ENCODE data around the gene RPEL1.
"Not testable (repeated sequence)": the region's sequence is repeated elsewhere in the genome, so short reads cannot be mapped to it uniquely, and the experiment has no call there.

RPEL1 gene

GRCh38 chr10:103203466-103203865 is 42.2 kb upstream of the RPEL1 start:
- in situ Hi-C loops (cut with MboI; ENCODE audit: low sequenced_read_pairs, unreplicated experiment), result no loop called here

GRCh38 chr10:103204353-103205255 is 41.1 kb upstream of the RPEL1 start:
- no peak for DNase-seq (ENCODE audit: low spot score)
- no peak for TF ChIP-seq CTCF (IDR thresholded peaks at IDR 0.05; ENCODE audit: borderline replicate concordance, control extremely low read depth, extremely low read depth, insufficient read depth, missing control alignments)
- in situ Hi-C loops (cut with MboI; ENCODE audit: low sequenced_read_pairs, unreplicated experiment), result no loop called here

More at GRCh38 chr10:103203466-103203865, 42.2 kb upstream of the RPEL1 start:
- TF ChIP-seq CTCF (IDR thresholded peaks at IDR 0.05; ENCODE audit: borderline replicate concordance, control extremely low read depth, extremely low read depth, insufficient read depth, missing control alignments), result no peak
- DNase-seq (ENCODE audit: low spot score), result no peak

DNA sequence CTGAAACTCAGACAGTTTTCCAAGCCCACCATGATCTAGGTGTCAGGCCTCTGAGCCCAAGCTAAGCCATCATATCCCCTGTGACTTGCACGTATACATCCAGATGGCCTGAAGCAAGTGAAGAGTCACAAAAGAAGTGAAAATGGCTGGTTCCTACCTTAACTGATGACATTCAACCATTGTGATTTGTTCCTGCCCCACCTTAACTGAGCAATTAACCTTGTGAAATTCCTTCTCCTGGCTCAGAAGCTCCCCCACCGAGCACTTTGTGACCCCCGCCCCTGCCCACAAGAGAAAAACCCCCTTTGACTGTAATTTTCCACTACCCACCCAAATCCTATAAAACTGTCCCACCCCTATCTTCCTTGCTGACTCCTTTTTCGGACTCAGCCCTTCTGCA is 40.3 kb upstream of the RPEL1 start:
- DNase-seq (ENCODE audit: low spot score); in situ Hi-C loops (cut with MboI; ENCODE audit: low sequenced_read_pairs, unreplicated experiment): not testable (repeated sequence)

- DNase-seq (ENCODE audit: low spot score); in situ Hi-C loops (cut with MboI; ENCODE audit: low sequenced_read_pairs, unreplicated experiment): not testable (repeated sequence)
Observed at GRCh38 chr10:103206715-103207114, 39.0 kb upstream of the RPEL1 start.

DNA sequence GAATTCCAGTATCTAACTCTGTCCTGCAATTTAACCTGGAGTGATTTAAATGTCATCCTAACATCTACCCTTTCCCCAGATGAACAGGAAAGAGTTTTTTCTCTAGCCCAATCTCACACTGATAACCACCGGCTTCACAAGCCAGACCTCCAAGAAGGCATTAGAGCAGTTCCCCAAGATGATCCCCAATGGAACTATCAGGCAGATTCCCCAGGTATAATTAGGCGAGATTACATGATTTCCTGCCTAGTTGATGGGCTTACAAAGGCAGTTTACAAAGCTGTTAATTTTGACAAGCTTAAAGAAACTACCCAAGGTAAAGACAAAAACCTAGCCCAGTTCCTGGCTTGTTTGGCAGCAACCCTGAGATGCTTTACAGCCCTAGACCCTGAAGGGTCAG is 38.5 kb upstream of the RPEL1 start:
- DNase-seq (ENCODE audit: low spot score), result no peak
- TF ChIP-seq CTCF (IDR thresholded peaks at IDR 0.05; ENCODE audit: borderline replicate concordance, control extremely low read depth, extremely low read depth, insufficient read depth, missing control alignments), result no peak
- in situ Hi-C loops (cut with MboI; ENCODE audit: low sequenced_read_pairs, unreplicated experiment), result no loop called here

GRCh38 chr10:103207643-103208042 is 38.0 kb upstream of the RPEL1 start:
- in situ Hi-C loops (cut with MboI; ENCODE audit: low sequenced_read_pairs, unreplicated experiment); DNase-seq (ENCODE audit: low spot score): not testable (repeated sequence)

- in situ Hi-C loops (cut with MboI; ENCODE audit: low sequenced_read_pairs, unreplicated experiment); DNase-seq (ENCODE audit: low spot score): not testable (repeated sequence)
Observed at GRCh38 chr10:103210262-103210661, 35.4 kb upstream of the RPEL1 start.

DNA sequence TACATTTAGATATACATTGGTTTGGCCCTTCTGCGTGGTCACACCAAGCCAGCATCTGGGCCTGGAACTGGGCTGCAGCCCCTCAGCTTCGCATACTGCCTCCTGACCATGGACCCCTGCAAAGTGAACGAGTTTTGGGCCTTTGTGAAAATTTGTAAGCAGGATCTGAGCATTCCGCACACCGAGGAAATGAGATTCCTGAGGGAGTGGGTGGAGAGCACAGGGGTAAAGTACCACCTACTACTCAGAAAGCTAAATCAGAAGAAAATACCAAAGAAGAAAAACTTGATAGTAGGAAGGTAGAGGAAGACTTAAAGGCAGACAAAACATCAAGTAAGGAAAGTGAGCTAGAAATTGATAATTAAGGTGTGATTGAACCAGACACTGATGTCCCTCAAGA is 30.1 kb upstream of the RPEL1 start:
- no peak for DNase-seq (ENCODE audit: low spot score)
- in situ Hi-C loops (cut with MboI; ENCODE audit: low sequenced_read_pairs, unreplicated experiment), result no loop called here
- no peak for TF ChIP-seq CTCF (IDR thresholded peaks at IDR 0.05; ENCODE audit: borderline replicate concordance, control extremely low read depth, extremely low read depth, insufficient read depth, missing control alignments)

DNA sequence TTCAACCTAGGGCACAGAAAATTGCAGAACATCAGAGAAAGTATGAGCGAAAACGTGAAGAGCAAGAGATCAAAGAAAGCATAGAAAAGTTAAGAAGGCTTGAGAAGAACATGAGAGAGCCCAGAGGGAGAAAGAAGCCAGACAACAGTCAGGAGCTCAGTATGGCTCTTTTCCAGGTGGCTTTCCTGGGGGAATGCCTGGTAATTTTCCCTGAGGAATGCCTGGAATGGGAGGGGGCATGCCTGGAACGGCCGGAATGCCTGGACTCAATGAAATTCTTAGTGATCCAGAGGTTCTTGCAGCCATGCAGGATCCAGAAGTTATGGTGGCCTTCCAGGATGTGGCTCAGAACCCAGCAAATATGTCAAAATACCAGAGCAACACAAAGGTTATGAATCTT is 29.3 kb upstream of the RPEL1 start:
- in situ Hi-C loops (cut with MboI; ENCODE audit: low sequenced_read_pairs, unreplicated experiment); DNase-seq (ENCODE audit: low spot score): not testable (repeated sequence)
